GM12878 (cell line): Measurements from ENCODE around the gene BEST1. TPM values are rescaled to one million over a fixed set of nuclear protein-coding genes. Genes with fewer than 3 reads are reported as not detected.

Source experiments
- BCL3 ChIP-seq: IDR thresholded peaks from 2 replicates; pipeline ENCODE4 v1.6.1; 2011; ENCODE audit warnings: borderline replicate concordance, low read depth, mild to moderate bottlenecking, moderate library complexity, low read length; ENCODE audit not compliant: insufficient read depth, poor library complexity, severe bottlenecking
- CHD2 ChIP-seq: IDR thresholded peaks from 2 replicates; pipeline ENCODE4 v1.6.1; 2011; ENCODE audit warnings: low read depth, low read length, improper control_type of control experiment, borderline replicate concordance
- CUX1 ChIP-seq: IDR thresholded peaks from 2 replicates; pipeline ENCODE4 v1.6.1; 2012; ENCODE audit warnings: improper control_type of control experiment, low read depth, low read length; ENCODE audit not compliant: insufficient replicate concordance
- DPF2 ChIP-seq: fragments of 450-650 bp; IDR thresholded peaks from 2 replicates; pipeline ENCODE4 v1.6.1; 2017; ENCODE audit warnings: mild to moderate bottlenecking
- E2F4 ChIP-seq: IDR thresholded peaks from 2 replicates; pipeline ENCODE4 v1.6.1; 2012; ENCODE audit warnings: low read depth, low read length, improper control_type of control experiment
- EED ChIP-seq: sonication (generic); IDR thresholded peaks from 2 replicates; pipeline ENCODE4 v1.6.1; 2016; ENCODE audit warnings: antibody characterized with exemption, low read depth
- EP300 ChIP-seq, 2 experiments: fragments of 150-350 bp in 1 of 2; IDR thresholded peaks; 2 replicates each; pipeline ENCODE4 v1.6.1; 2011 to 2012; ENCODE audit warnings: low read depth in 2 of 2, low read length in 2 of 2, borderline replicate concordance in 1 of 2, improper control_type of control experiment in 1 of 2, inconsistent platforms in 1 of 2; ENCODE audit not compliant: control insufficient read depth in 1 of 2
- HCFC1 ChIP-seq: fragments of 150-350 bp; IDR thresholded peaks from 2 replicates; pipeline ENCODE4 v1.6.1; 2014; ENCODE audit warnings: low read length
- IKZF2 ChIP-seq, 2 experiments: fragments of 450-650 bp; IDR thresholded peaks; 2 replicates each; pipeline ENCODE4 v1.6.1; 2017; ENCODE audit warnings: mild to moderate bottlenecking in 2 of 2, moderate library complexity in 2 of 2
- MXI1 ChIP-seq: fragments of 150-350 bp; IDR thresholded peaks from 2 replicates; pipeline ENCODE4 v1.6.1; 2011; ENCODE audit warnings: low read depth, mild to moderate bottlenecking, inconsistent platforms, low read length, improper control_type of control experiment
- MYB ChIP-seq: fragments of 150-350 bp; IDR thresholded peaks from 2 replicates; pipeline ENCODE4 v1.6.1; 2014; ENCODE audit warnings: mild to moderate bottlenecking, low read depth, low read length, borderline replicate concordance
- NFYA ChIP-seq: IDR thresholded peaks from 2 replicates; pipeline ENCODE4 v1.6.1; 2011; ENCODE audit warnings: low read depth, mild to moderate bottlenecking, low read length, improper control_type of control experiment, borderline replicate concordance
- NR2F1 ChIP-seq: fragments of 450-650 bp; conservative IDR thresholded peaks from 2 replicates; pipeline ENCODE4 v1.6.1; 2017; ENCODE audit warnings: mild to moderate bottlenecking
- PRDM15 ChIP-seq: fragments of 450-650 bp; formaldehyde crosslinking; IDR thresholded peaks from 2 replicates; pipeline ENCODE4 v1.4.0; 2020; ENCODE audit warnings: mild to moderate bottlenecking, moderate library complexity
- SIX5 ChIP-seq: IDR thresholded peaks from 2 replicates; pipeline ENCODE4 v1.6.1; 2011; ENCODE audit warnings: mild to moderate bottlenecking, low read depth, low read length, moderate library complexity; ENCODE audit not compliant: severe bottlenecking
- SMARCA5 ChIP-seq: fragments of 450-650 bp; IDR thresholded peaks from 2 replicates; pipeline ENCODE4 v1.6.1; 2017; ENCODE audit warnings: mild to moderate bottlenecking
- SMC3 ChIP-seq: IDR thresholded peaks from 2 replicates; pipeline ENCODE4 v1.6.1; 2011; ENCODE audit warnings: low read length, improper control_type of control experiment, borderline replicate concordance
- polyA plus RNA-seq, 11 experiments: library from polyadenylated mRNA; depleted of rRNA in 4 of 11; unstranded in 6 of 11; stranded (reverse) in 5 of 11; fragments of >200 nt; fragmentation: Nextera tagmentation in 4 of 11; fragmentation: Illumina TruSeq in 1 of 11; extraction: Ambion mirVana in 4 of 11; extraction: Trizol in 1 of 11; gene quantifications; 1 replicate in 1 of 11; 2 replicates in 10 of 11; pipeline versions ENCODE4 v1.2.1 to v1.2.3, GENCODE V29; 2011 to 2016; ENCODE audit warnings: inconsistent platforms in 2 of 11, missing spikeins in 2 of 11, low read depth in 1 of 11
- total RNA-seq, 4 experiments: library from RNA; depleted of rRNA in 3 of 4; stranded (reverse); fragments of >200 nt in 3 of 4; fragmentation: Illumina TruSeq in 1 of 4; extraction: Trizol in 1 of 4; gene quantifications; 2 replicates each; pipeline versions ENCODE4 v1.2.1 to v1.2.3, GENCODE V29; 2013 to 2021

The BEST1 gene
- total and polyA plus RNA-seq, 10 of the 15 experiments (the other 5 are each of a cell fraction or from before 2014, with no cell fraction given), result 0.03 to 3.4 (median 0.15) TPM; not detected in 1

GRCh38 chr11:61967924-61968757 lies 18.0 kb downstream of the BEST1 start (continued):
- no peak for TF ChIP-seq E2F4
- TF ChIP-seq NR2F1, result peak; percentile 55
- TF ChIP-seq NFYA, result no peak
- TF ChIP-seq DPF2, result 0 out of 2 replicates have a peak, but pooled peaks have one; percentile 19
- no peak for TF ChIP-seq SMARCA5
- peak; percentile 54 for TF ChIP-seq CUX1
- no peak for TF ChIP-seq SMC3
- TF ChIP-seq BCL3, result peak; percentile 38
- TF ChIP-seq MYB, result no peak
- TF ChIP-seq SIX5, result no peak
- peak; percentile 88 for TF ChIP-seq EED
- 0 out of 2 replicates have a peak, but pooled peaks have one; percentile 64 for TF ChIP-seq PRDM15 (CRISPR knock-in tag)
- peak; percentile 89 to 92 for TF ChIP-seq IKZF2 (IDR thresholded peaks at IDR 0.05)
- 0 out of 2 replicates have a peak, but pooled peaks have one; percentile 17 for TF ChIP-seq CHD2
- peak; percentile 37; the same call in 1 of the 2 replicates for TF ChIP-seq MXI1
- TF ChIP-seq HCFC1, result no peak
- TF ChIP-seq EP300 (IDR thresholded peaks at IDR 0.05; ENCODE audit: borderline replicate concordance in 1 of 2, control insufficient read depth in 1 of 2, low read depth in 2 of 2, low read length in 2 of 2), result 0 out of 4 replicates have a peak, but pooled peaks of 1 of the 2 experiments have one; percentile 10
